SW 1271 (cell line): ENCODE results near the gene C10orf143.
"Not testable (repeated sequence)": the region's sequence is repeated elsewhere in the genome, so short reads cannot be mapped to it uniquely, and the experiment has no call there.

Experiments
- DNase-seq, 2 experiments: peaks; one replicate each; lab custom pipeline; 2025; lab: John Stamatoyannopoulos, UW

C10orf143 gene

DNA sequence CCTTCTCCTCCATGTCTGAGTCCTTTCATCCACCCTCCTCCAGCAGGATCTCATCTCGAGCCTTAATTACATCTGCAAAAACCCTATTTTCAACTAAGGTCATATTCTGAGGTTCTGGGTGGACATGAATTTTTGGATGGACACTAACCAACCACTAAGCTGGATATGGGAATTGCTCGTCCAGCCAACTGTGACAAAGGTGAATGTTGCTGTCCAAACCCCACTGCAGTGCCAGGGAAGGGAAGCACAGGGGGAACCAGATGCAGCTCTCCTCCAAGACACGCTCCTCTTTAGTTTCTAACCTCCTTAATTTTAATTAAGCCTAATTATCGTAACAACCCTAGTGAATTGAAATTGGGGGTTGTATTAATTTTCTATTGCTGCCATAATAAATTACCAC, 81.4 kb downstream of the C10orf143 start:
- DNase-seq = no peak

DNA sequence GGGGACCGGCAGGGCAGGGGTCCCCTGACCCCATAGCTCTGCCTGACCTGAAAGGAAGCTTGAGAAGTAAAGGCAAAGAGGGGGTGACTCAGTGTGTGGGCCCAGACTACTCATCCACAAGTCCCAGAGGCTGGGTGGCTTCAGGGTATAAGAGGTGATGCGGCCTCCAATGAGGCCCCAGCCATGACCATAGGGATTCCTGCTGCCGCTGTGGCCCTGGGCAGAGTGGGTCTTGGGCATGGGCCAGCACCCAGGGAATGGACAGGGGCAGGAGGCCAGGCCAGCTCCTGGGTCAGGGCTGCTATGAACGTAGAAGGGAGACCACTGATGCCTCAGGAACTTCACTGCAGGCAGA, 82.2 kb downstream of the C10orf143 start:
- no peak for DNase-seq

DNA sequence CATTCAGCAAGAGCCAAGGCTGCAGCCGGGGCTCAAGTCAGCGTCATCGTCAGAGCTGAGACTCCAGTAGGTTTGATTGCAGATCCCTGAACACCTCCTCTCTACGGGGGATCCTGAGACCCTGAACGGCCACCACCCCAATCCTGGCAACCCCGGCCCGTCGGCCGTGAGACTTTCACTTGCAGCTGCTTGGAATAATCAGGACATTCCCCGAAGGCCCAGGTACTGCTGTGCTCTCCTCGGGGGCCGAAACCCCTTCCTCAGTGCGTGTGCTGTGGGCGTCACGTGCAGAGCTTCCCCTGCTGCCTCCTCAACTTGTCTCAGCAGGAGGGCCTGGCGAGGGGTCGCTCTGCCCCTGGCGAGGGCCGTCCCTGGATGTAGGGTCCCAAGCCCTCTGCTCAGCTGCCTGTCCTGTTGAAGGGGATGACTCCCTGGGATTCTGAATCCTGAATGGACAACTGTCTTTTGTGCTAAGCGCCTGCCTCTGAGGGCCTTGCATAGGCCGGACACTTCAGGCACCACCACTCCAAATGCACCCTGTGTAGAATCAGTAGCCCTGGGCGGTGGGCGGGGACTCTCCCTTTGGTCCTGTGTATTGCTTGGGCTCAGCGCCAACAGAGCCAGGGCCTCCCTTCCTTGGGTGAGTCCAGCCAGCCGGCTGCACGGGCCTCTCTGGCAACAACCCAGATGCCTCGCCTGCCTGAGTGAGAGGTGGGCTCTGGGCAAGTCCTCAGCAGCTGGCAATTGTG, 82.7 kb downstream of the C10orf143 start:
- DNase-seq = no peak

DNA sequence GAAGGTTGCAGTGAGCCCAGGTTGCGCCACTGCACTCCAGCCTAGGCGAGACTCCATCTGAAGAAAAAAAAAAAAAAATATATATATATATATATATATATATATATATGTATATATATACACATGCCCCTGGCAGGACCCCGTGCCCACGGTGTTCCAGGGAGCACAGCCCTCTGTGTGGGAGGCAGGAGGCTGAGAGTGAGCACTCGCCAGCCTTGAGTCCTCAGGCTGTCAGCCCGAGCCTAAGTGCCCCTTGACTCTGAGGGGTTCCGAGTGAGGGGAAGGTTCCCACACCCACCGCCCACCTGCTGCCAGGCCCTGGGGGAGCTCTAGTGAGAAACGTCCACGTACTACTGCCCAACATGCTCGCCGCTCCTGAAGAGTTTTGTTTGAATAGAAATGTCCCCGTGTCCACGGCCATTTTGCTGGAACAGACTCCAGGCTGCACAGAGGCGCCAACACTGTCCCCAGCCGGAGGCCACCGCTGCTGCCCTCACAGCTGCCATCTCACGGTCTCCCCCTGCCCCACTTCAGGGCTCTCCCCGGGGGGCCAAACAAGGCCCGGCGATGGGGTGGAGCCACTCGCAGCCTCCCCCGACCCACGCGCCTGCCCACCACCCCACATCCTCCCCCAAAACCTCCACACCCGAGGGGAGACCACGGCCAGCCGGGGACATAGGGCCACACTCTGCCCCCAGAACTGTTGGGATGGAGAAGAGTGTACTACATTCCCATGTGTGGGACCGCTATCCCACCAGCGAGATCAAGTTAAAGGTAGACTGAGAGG, 83.8 kb downstream of the C10orf143 start:
- no peak for DNase-seq

DNA sequence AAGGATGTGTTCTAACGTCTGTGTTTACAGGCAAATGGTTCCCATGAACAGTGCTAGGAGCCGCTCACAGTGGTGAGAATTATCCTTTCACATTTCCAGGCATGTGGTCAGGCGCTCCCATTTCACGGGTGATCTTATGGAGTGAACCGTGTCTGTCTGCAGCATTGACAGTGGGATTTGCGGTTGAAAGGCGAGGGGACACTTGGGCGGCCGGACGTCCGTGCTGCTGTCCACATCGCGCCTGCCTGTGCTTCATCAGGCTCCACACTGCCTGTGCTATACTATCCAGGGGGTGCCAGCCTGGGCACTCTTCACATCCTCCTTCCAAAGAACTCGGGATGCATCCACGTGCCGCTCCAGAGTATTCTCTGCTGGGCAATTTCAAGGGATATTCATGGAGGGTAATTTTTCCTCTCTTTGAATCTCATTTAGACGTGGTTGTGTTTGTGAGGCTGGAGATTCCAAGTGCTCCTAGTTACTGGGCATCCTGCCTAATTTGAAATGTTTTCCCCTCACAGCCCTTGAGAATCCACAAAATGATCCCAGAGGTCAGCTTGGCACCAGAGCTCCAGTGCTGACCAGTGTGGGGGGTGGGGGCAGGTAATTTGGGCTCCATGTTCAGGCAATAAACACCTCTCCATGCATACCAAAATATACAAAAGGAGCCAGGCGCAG, 84.7 kb downstream of the C10orf143 start:
- no peak for DNase-seq

DNA sequence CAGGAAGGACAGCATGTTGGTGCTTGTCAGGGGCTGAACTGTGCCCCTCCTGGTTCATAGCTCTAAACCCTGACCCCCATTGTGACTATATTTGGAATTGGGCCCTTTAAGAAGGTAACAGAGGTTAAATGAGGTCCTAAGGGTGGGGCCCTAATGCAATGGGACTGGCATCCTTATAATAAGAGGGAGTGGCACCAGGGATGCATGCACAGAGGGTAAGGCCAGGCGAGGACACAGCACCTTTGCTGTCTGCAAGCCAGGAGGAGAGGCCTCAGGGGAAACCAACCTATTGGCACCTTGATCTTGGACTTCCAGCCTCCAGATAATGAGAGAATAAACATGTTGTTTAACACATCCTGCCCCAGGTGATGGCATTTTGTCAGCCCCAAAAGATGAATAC, 85.3 kb downstream of the C10orf143 start:
- DNase-seq = no peak

DNA sequence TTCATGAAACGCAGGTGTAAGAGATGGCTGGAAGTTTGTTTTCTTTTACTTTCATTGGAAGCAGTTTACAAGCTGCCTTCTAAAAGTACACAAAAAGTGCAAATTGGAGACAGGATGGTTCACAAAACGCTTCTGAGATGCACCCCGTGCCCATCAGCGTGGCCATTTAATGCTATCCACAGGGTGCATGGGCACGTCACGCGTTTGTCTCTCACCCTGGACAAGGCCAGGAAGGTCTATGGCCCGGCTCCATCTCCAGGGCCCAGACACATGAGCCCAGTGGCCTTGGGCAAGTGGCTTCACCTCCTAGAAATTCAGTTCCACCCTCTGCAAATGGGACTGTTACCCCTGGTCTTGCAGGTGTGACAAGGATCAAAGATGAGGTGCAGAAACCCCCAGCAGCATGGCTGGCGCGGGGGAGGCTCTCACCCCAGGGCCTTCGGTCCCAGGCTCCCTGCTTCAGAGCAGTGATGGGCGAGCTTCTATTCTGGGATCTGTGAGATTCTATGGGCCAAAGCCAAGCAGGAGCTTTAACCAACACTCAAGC, 85.8 kb downstream of the C10orf143 start:
- no peak for DNase-seq

DNA sequence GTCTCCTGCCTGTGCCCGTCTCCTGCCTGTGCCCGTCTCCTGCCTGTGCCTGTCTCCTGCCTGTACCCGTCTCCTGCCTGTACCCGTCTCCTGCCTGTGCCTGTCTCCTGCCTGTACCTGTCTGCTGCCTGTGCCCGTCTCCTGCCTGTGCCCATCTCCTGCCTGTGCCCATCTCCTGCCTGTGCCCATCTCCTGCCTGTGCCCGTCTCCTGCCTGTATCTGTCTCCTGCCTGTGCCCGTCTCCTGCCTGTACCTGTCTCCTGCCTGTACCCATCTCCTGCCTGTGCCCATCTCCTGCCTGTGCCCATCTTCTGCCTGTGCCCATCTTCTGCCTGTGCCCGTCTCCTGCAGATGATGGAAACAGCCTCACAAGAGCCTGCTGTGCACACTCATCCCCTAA, 86.3 kb downstream of the C10orf143 start:
- not testable (repeated sequence) for DNase-seq

DNA sequence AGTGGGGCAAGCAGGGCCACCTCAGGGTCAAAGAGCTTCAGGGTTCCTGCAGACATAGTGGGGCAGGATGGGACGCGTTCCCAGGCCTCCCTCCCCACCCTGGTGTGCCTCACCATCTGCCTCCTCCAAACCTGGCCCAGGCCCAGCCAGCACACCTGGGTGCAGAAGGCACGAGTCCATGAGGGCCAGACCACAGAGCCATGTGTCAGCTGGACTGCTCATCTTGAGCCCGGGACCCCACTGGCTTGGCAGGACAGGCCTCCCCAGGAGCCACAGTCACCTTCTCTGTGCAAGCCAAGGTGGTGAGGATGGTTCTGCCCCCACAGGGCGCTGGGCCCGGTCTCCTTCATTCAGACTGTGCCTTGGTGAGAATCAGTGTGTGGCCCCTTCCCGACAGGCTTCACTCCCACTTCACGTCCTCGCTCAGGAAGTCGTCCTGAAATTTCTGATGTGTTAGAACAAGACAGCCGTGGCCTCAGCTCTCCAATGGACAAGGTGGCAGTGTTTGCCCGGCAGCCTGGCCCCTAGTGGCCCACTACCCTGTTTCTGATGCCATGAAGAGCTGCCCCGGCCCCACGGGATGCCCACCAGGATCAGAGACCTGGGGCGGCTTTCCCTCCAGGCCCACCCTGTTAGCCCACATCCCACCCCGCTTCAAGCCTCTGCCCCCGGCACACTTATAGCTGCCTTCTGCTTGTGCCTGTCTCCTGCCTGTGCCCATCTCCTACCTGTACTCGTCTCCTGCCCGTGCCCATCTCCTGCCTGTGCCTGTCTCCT, 87.0 kb downstream of the C10orf143 start:
- DNase-seq = no peak

DNA sequence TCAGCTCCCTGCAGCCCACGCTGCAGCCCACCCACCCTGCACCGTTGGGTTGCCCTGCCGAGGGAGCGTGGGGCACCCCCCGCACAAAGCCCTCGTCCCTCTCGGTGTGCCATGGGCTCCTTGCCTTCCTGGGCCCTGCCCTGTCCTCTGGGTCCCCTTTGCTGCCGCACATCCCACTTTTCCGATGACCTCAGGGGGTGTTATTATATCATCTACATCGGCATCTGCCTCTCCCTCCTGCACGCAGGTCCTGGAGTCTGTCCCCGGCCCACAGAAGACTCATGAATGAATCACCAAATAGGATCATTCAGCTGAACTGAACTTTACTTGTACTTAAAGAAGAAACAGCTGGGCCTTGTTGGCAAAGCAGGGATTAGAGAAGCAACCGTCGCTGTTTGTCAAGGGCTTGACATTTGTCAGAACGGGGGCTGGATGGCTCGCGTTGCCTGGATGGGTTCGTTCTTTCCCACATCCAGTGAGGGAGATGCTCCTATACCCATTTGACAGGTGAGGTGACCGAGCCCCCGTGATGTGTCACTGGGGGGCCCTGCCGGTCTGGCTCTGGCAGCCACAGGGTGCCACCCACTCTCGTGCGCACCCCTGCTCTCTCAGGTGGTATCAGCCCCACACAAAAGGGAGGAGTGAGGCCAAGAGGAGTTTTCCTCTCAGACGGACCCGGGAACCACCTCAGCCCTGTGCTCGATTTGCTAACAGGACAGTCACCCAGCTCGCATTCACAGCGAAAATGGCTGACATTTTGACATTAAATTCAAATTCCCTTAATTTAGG, 87.9 kb downstream of the C10orf143 start:
- no peak for DNase-seq

DNA sequence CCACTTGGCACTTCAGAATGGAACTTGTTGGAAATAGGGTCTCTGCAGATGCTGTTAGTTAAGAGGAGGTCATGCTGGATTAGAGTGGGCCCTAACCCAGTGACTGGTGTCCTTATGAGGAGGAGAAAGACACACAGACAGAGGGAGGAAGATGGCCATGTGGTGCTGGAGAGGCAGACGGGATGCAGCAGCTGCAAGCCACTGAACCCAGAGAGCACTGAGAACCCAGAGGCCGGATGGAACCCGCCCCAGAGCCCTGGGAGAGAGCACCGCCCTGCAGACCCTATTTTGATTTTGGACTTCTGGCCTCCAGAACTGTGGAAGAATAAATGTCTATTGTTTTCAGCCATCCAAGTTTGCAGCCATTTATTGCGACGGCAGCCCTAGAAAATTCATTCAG, 88.5 kb downstream of the C10orf143 start:
- no peak for DNase-seq

DNA sequence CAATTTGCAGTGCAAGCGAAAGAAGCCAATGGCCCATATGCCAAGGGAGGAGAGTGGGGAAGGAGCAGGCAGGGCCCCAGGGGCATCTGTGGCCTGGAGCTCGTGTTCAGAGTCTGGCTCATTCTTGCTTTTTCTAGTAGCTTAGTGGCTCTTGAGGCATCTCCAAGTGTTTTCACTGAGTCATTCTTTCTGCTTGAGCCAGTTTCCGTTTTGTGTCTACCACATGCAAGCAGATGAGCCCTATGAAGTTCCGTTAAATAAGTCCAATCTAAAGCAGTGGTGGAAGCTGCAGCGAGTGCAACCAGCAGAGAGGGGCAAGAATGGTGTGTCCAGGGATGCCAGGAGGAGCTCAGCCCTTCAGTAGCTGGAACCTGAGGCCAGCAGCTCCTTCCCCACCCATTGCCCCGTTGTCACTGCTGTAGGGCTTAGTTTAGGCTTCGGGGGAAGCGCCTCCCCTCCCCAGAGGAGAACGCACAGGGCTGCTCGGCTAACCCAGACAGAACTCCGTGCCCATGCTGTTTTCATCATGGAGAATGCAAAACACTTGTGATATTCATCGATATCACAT, 89.2 kb downstream of the C10orf143 start:
- DNase-seq = peak in 1 of 2 experiments; percentile 1

DNA sequence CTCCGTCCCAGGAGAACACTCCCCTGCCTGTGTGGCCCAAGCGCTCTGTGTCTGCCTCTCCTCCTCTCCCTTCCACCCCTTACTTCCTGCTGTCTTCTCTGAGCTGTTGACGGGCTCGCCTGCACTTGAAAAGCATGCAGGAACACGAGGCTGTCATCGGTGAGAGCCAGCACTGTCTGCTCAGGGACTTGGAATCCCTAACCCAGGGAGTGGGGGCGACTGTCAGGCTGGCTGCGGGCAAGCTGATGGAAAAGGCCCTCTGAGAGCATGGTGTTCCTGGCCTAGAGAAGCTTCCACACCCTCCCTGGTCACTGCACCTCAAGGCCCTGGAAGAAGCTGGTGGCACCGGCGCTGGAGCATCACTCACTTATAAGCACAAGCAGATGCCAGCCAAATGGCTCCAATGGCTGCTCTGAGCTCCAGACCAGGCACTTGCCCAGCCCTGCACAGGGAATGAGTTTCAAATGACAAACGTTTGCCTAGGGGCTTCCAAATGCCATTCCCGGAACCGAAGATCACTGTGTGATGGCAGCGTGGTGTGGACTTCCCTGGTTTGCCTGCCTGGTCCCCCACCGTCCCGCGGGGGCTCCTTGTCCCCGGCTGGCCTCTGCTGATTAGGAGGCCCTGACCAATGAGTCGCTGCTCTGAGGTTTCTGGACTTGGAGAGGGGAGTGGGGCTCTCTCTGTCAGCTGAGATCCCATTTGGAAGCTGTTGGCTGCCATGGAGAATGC, 89.8 kb downstream of the C10orf143 start:
- DNase-seq = no peak

DNA sequence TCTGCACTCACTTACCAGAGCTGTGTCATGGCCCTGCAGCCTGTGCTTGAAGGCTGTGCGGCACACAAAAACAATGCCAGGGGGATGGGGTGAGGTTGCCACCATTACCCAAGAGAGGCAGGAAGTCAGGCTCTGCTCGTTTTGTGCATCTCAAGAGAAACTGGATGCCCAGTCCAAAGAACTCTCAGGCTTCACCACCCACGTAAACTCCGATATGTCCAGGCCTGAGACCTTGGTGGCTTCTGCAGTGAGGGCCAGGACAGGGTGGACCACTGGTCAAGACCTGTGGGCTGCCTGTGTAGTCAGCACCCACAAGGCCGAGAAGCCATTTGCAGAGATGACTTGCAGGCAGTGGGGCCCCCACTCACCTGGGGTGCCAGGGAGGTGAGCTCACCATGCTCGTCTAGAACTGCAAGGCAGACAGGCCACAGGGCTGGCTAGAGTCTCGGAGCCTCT, 91.9 kb downstream of the C10orf143 start:
- no peak for DNase-seq

DNA sequence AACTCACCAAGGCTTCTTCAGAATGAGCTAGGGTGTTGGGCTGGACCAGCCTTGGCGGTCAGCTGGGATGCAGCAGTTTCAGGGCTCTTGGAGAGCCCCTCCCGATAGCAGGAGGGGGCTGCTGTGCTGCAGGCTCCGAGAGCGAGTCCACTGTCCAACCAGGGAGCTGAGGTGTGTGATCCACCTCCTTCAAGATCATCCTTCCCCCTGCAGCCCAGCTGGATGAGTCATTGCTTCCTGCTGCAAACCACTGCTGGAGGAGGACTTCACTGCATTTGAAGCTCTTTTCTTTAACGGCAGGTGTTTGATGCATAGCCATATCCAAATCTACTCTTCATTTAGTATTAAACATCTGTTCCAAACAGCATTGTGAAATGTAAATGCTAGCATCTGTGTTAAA, 92.4 kb downstream of the C10orf143 start:
- peak in 1 of 2 experiments; percentile 7 for DNase-seq

DNA sequence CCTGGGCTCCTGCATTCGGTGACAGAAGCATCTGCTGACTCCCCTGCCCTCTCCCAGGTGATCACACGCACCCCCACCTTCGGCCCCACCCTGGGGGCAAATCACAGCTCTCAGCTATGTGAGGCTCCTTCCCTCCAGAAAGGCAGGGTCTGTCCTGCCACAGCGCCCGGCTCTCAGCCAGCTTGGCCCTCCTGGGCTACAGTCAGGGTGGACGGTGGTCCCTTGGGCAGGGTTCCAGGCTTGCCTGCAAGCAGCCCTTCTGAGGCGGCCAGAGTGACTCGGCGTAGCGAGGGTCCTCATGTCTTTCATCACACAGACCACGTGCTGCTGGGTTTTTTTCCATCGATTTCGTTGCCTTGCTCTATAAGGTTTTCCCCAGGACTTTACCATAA, 93.0 kb downstream of the C10orf143 start:
- DNase-seq = no peak

DNA sequence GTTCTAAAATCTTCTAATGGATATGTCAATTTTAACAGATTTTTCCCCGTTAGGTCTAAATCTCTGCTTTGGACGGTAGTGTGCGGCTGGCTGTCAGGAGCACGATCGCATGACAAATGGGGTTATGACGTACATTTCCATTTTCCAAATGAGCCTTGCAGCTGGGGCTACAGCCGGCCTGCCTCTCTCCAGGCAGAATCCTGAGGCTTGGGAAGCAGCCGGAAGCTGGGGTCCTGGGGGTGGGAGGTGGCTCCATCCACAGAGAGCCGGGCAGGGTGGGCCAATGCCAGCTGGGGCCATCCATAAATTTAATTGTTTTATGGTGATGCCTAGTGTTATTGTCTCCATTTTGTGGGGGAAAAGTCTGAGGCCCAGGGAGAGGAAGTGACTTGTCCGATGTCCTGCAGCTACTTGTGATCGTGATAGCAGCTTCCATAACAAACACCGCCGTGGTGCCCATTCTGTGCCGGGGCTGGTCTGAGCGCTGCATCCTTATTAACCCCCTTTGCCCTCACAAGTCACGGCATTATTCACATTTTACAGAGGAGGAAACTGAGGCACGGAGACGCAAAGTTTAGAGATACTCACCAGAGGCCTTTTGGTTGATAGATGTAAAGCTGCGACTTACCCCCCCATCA, 93.5 kb downstream of the C10orf143 start:
- no peak for DNase-seq

DNA sequence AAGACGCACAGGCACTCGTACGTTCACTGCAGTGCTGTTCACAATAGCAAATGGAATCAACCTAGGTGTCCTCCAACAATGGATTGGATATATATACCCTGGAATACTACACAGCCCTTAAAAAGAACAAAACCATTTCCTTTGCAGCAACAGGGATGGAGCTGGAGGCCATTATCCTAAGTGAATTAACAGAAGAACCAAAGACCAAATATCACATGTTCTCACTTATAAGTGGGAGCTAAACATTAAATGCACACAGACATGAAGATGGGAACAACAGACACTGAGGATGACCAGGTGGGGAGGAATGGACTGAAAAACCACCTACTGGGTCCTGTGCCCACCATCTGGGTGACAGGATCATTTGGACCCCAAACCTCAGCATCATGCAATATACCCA, 94.5 kb downstream of the C10orf143 start:
- no peak for DNase-seq

DNA sequence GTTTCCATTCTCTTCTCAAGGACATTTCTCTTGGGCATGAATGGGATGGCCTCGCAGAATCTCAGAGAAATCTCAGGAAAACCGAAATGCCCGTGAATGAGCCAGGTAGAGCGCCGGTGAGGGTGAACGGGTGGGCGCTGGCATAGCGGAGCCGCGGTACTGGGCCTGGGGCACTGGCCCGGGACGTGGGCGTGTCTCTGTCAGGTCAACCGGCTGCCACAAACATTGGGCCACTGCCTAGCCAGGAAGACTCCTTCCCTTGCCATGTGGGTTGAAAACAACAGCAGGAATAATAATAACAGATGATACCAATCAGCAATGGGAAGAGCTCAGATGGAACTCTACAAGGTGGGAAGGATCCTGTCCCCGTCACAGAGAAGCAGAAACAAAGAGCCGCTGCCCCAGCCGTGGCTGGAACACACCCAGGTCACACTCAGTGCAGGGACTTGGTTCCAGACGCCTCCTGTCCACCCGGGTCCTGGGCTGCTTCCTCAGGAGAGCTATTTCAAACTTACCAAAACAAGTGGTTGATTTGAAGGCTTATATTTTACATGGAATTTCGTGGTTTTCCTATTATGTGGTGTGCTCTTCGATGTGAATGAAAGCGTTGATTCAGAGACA, 95.4 kb downstream of the C10orf143 start:
- DNase-seq = no peak
